HT1080 (cell line): ENCODE measurements around the gene PTN. TPM values are rescaled to one million over a fixed set of nuclear protein-coding genes. Genes with fewer than 3 reads are reported as not detected.

Experiments
- DNase-seq: peaks from one replicate; pipeline ENCODE4 v3.0.0-alpha.2; 2015; ENCODE audit warnings: low read depth
- total RNA-seq: library from RNA; depleted of rRNA; stranded (reverse); fragments of >200 nt; shearing (Covaris generic); gene quantifications from 2 replicates; pipeline ENCODE4 v1.2.3, GENCODE V29; 2014

Gene PTN
- total RNA-seq, 1 experiment from 2014 or later: 0.23 TPM

DNA sequence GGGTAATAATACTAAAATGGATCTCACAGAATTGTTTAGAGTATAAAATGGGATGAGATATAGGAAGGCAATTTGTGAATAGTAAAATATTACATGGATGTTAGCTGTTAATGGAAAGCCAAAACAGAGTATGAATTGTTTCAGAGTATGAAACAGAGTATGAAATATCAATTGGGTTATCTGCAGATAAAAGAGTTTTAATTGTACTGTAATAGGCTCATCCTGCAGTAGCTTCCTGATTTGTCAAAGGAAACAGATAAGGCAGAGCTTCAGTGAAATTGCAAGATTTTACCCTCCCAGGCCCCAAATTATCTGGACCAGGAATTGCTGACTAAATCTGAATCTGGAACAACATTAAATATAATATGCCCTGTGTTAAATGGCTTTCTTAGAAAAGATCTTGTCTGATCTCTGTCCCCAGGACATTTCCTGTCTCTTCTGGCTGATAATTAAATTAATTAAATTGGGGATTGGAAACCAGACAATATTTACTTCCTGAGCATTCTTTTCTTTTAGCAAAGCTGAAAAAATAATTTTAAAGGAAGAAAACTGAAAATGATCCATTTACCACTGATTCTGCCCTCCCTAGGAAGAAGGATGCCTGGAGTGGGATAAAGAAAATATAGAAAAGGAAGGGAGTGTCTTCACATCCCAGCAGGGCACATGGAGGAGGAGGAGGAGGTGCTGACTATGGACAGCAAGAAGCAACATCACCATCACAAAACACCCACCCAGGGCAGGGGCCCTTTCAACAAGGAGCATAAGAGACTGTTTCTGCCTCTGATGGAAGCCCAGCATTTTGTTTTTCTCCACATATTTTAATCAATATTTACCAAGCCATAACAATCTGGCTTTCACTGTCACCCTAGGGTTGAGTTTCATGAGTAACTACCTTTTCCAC, 18.5 kb downstream of the PTN start:
- no peak for DNase-seq

DNA sequence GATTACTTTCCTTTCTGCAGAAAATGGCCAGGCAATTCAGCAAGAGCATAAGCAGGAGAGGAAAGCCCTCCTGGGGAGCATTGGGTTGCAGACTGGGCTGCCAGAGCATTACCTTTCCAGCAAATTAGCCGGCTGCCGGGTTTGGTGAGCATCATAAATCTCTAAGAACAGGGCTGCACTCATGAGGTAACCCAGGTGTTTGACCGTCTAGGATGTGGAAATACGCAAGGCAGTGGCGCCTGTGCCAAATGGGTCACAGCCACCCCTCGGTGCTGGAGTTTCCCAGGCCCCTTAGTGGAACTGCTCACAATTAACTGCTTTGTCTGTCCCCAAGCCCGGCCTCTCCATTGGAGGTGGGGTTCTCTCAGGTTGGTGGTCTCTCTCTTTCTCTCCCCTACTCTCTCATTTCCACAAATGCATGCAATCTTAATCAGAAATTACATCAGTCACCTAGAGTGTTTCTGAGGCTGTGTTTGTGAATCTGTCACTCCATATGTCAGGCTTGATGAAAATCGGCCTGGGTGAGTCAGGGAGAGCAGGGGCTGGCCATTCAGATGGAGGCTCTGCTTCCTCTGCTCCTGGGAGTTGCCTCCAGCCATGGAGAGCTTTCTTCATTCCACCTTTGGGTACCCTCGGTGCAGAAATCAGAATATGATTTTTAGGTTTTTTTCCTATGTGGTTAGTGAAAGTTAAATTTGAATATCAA, 26.7 kb downstream of the PTN start:
- DNase-seq: no peak

GRCh38 chr7:137313201-137313600, 30.3 kb downstream of the PTN start:
- DNase-seq: no peak

DNA sequence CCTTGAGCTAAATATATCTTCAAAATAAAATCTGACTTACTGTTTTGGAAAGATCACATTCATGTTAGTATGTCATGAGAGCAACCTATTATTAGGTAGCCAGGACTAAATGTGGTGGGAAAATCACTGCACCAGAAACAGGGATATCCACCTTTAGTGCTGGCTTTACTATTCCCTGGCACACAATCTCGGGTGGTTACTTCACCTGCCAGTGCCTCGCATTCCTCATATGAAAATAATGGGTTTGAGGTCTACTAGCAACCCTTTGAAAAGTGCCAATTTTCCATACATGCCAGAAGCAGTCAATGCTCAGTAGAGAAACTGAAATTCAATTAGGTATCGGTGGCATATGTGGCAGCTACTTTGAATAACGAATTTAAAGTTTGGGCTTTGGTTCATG, 36.8 kb downstream of the PTN start:
- no peak for DNase-seq

DNA sequence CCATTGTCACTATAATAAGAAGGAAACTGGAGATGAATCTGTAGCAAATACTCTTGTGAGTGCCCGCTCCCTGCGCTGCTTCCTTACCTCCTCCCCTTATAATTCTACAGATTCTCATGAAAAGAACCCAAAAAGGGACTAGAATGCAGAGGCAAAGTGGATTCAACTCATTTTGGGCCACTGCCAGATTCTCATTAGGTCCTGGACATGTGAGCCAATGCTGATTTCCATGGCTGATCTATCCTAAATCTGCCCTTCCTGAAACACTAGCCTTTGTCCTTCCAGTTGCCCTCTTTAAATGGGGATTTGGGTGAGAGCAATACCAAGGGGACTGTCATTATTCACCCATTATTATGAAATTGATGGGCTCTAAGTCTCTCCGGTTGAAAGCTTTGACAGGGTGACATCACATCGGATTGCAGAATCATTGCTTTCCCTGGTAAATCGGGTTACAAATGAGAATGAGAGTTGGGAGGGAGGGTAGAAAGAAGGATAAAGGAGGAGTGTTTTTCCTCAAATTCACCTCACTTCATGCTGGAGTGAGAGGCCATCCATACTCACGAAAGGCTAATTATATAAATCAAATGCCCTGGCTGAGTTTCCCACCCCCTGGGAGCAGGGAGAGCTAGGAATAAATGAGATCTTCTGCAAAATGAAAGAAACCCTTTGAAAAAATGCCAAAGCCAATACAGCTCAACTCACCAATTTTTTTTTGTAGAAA, 37.5 kb downstream of the PTN start:
- no peak for DNase-seq

GRCh38 chr7:137304624-137305235, 38.8 kb downstream of the PTN start:
- no peak for DNase-seq

DNA sequence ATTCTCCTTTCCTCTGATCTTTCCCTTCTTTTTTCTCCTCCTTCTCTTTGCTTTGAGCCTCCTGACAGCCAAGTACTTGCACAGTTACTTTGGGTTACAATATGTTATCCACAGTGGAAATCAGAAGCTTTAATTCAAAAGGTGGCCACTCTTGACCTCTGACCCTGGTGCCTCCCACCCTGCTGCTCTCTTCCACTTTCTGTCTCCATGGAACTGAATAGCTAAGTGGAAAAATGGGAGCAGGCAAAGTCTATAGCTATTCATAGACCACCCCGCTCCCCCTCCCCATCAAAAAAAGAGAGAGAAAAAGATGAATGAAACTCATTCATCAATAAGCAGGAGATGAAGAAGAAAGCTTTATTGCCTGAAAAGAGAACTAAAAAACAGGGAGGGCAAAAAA, 39.4 kb downstream of the PTN start:
- DNase-seq: no peak

- no peak for DNase-seq
Observed at GRCh38 chr7:137302081-137302480, 41.5 kb downstream of the PTN start.

DNA sequence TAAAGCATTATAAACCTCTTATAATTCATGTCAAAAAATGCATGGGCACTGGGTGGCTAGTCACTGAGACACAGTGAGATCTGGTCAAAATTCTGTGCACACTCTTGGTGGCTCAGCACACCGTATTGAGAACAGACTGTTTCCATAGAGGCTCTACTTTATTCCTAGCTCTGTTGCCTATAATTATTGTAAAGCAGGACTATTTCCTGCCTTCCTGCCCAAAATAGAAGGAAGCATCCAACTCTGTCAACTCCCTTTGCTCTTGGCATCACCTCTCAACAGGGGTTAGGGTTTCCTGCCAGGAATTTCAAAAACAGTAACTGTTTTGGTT, 45.1 kb downstream of the PTN start:
- no peak for DNase-seq

DNA sequence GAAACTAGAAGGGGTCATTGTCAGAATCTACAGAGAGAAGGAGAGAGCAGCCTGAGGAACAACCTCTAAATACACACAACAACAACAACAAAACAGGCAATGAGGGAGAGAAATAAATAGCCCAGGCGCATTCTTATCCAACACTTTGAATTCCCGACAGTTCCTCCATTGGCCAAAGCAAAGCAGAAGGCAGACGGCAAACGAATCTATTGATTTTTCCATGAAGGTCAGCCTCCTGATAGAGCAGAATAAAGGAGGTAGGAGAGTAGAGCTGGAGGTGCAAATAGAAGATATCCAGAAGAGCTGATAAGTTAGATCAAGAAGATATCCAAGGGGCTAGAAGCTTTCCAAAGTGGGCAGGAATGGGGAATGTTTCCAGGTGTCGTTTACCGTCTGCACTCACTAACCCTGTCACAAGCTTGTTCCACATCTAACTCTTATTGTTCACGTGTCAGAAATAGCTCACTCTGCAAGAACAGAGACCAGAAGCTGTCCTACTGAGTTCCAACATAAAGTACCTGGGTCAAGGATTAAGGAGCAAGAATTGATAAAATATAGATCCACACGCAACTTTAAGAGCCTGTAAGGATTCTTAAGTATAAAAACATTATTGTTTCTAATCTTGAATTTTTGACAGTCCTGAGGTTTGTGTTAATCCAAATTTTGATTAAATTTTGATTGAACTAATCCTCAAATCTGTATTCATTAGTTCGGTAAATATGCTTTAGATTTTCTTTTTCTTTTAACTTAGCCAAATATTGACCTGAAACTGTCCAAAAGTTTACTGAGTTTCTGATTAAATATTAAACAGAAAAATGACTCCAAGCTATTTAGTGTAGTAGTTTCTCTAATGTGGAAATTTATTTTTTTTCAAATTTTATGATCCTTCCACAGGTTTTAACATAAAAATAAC, 45.7 kb downstream of the PTN start:
- no peak for DNase-seq

- DNase-seq: no peak
Observed at GRCh38 chr7:137296576-137296975, 47.0 kb downstream of the PTN start.

DNA sequence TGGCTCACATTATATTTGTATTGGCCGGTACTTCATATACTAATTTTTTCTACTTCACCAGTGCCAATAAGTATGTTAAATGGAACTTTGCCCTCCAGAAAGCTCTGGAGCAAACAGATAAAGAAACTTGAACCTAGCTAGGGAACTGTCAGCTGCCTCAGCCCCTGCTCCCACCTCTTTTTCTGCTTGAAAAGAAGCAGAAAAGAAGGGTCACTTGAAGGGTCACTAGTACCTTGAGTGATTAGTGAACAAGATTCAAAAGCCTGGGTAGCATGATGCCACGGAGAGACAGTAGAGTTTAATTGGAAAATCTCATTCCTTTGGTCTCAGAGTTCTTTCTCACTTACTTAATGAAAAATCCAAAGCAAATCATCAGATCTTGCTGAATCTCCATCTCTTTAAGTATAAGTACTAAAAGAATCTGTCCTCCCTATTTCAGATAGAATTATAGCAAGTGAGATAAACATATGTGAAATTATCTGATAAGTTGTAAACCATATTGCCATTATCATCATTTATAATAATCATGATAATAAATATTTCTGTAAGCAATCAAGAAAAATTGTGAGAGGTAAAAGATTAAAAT, 47.7 kb downstream of the PTN start:
- DNase-seq: no peak

- DNase-seq: no peak
Observed at GRCh38 chr7:137289101-137289500, 54.4 kb downstream of the PTN start.

DNA sequence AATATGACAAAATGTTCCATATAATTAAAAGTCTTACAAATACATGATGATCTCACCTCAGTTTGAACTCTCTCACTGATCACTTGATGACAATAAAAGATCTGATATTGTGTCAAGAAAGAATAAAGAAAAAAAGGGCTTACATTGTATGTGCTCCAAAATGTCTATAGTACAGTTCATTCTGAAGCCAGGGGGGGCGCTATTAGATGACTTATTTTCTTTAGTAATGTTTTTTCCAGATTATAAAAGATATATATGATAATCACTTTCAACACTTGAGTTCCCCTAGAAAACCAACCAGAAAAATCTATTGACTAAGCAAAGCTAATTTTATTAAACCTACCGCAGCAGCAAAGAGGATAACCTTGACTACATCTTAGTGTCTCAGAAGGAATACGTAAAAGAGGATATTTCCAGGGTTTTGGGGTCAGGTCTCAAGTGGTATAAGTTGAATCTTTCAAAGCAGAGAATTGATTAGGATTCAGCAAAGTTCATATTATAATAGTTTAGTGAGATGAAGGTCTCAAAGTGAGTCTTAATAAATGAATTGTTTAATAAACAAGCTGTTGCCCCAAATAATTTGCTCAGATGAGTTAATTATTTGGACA, 55.8 kb downstream of the PTN start:
- no peak for DNase-seq

DNA sequence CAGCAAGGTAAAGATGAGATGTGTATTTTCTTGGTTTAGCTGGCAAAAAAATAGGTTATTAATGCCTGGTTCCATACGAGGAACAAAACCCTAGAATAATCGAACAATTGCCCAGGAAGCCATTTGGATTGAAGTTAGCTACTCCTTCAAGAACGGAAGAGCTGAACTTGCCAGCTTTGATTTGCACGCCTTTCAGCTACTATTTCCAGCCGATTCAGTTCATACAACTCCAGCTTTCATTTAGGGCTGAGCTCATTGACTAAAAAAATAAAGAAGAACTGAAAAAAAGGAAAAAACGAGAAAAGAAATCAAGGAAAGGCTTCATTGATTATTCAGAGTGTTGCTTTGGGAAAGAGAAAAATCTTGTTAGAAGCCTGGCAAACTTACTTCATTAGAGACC, 60.4 kb downstream of the PTN start:
- DNase-seq: no peak

DNA sequence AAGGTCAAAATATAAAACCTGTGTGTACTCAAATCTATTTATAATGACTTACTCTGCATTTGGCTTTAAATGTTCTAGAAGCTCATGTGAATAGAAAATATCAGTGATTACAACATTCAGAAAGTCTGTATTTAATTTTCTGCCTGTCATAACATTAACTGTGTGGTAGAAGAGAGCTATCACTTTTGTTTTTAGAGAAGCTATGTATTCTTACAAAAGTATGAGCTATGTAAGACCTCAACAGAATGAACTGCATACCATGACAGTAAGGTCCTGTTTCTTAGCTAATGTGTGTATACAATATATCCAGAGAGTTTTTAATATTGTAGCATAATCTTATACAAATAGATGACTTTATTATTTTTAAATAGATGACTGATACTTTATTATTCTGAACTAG, 61.5 kb downstream of the PTN start:
- DNase-seq: no peak

DNA sequence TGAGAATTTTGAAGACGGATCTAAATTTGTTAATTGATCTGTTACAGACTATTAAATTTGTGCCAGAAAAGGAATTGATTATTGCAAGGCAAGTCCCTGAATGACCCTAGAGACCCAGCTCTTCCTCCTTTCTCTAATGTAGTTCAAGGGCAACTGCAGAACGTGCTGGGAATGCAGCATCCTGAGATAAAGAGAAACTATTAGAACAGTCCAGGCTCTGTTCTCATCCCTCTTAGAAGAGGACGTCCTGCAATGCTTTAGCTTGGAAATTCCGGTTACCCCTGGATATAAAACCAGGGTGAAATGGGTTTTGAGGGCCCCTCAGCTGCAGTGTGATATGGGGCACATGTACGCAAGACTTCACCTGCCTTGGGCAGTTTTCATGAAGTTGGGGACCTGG, 67.3 kb downstream of the PTN start:
- no peak for DNase-seq

- no peak for DNase-seq
Observed at GRCh38 chr7:137272249-137272648, 71.3 kb downstream of the PTN start.

- no peak for DNase-seq
Observed at GRCh38 chr7:137269240-137269639, 74.3 kb downstream of the PTN start.
